ENCODE results near the gene EPOP. TPM values are rescaled to one million over a fixed set of nuclear protein-coding genes. Genes with fewer than 3 reads are reported as not detected.
A peak's percentile ranks its signal among the peaks of the same experiment; 100 is the strongest.

Gene EPOP
- total and polyA plus RNA-seq, 2 of the 13 experiments (the other 11 are each of a cell fraction or from before 2014, with no cell fraction given): 14.7 to 37.8 TPM

DNA sequence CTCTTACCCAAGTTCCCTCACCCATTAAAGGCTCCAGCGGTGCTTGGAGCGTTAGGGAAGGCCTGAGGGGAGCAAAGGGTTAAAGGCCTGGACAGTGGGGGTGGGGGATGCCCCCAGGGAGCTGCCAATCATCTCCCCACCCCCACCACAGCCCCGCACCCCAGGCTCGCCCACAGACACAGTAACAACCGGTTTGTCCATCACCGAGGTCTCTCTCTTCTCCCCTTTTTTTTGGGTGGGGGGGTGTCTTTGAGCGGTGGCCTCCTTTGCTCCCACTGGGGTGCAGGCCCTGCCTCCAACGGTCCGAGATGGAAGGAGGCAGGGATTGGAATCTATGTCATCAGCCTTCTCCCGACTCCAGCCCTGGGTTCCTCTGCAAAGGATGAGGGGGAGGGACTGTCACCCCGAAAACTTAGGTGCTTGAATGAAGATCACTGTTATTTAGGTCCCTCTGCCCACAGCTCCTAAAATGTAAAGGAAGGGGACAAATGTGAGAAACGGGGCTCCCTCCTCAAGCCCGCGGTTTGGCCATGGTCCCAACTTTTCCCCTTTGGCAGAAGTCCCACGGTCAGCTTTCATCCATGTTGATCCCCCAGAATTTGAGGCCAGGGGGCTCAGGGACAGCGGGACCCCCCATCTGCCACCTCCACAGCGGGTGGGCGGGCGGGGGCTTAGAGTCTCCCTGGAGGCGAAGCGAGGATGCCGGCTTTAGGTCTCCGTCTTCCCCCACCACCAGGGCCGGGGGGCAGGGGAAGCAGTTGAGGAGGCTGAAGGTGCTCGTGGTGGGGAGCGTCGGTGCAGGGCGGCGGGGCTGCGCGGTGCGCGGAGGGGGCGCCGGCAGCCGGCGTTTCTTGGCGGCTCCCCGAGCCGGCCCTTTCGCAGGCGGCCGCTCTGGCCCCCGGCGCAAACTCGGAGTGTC is 1.7 kb downstream of the EPOP start:
- in situ Hi-C loops (cut with HindIII; ENCODE audit: extremely low pct_ligation_motif_present, low pct_unique_long_range_greater_than_20kb): no loop called here
- Histone ChIP-seq H3K4me2 (ENCODE audit: low read depth, low read length) (peak overlapping the region; percentile 99), H4K20me1 (ENCODE audit: insufficient read depth, low read length) (peaks cover 7% of the 10 kb centered on the region), H3K4me3 (replicated peaks in 1 of 3; ENCODE audit: insufficient read depth in 1 of 3, low read depth in 2 of 3, low read length in 3 of 3) (peak overlapping the region; percentile 75 to 94 (median 89)), H3K9ac (ENCODE audit: insufficient read depth, low read depth, low read length) (peak overlapping the region; percentile 83), H3K36me3 (replicated peaks in 1 of 2; ENCODE audit: control insufficient read depth in 1 of 2, insufficient read depth in 2 of 2, low read length in 2 of 2) (no peaks in the 10 kb centered on the region), H2AFZ (ENCODE audit: low read length) (no peak overlapping the region), H3K27me3 (ENCODE audit: control insufficient read depth in 1 of 2, insufficient read depth in 2 of 2, low read length in 2 of 2) (peaks cover 7 to 25% of the 10 kb centered on the region in 2 experiments; a peak in 4 of 5 replicates), H3K79me2 (ENCODE audit: insufficient read depth, low read length) (peaks cover 14% of the 10 kb centered on the region), H3K4me1 (ENCODE audit: insufficient read depth, low read length) (peaks cover 80% of the 10 kb centered on the region), H3K27ac (ENCODE audit: extremely low read length, insufficient read depth, low read length) (no peak overlapping the region), H3K9me3 (ENCODE audit: low read length) (no peaks in the 10 kb centered on the region)
- intact Hi-C loops (cut with micrococcal nuclease; ENCODE audit: unreplicated experiment): no loop called here
- CTCF ChIA-PET (ENCODE audit: low intra/inter-chr PET ratio, low total read pairs): no interaction called here
- no peak for DNase-seq (ENCODE audit: low spot score)
- BruUV-seq (replicated peaks): no TSS peak
- no peak for ATAC-seq
- no peak for FAIRE-seq
- WGBS (ENCODE audit: low lambda C conversion rate): 14% methylated on average over 39 of the region's 46 CpGs
- POLR2A ChIA-PET: interaction anchor here (0.7 to 5.2 kb wide), 7 partner anchors 15 to 115 kb away, joined by 3 to 88 read pairs (median 4); partner anchors contain the start of gene MLLT6
- no peak for TF ChIP-seq SMAD1 (CRISPR knock-in tag; IDR thresholded peaks at IDR 0.05; ENCODE audit: borderline replicate concordance, low read depth)
- TF ChIP-seq, protein P1, sequence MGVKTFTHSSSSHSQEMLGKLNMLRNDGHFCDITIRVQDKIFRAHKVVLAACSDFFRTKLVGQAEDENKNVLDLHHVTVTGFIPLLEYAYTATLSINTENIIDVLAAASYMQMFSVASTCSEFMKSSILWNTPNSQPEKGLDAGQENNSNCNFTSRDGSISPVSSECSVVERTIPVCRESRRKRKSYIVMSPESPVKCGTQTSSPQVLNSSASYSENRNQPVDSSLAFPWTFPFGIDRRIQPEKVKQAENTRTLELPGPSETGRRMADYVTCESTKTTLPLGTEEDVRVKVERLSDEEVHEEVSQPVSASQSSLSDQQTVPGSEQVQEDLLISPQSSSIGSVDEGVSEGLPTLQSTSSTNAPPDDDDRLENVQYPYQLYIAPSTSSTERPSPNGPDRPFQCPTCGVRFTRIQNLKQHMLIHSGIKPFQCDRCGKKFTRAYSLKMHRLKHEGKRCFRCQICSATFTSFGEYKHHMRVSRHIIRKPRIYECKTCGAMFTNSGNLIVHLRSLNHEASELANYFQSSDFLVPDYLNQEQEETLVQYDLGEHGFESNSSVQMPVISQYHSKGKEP (CRISPR knock-in tag; IDR thresholded peaks at IDR 0.05): 0 out of 2 replicates have a peak, but pooled peaks have one; percentile 0
- 0 out of 2 replicates have a peak, but pooled peaks have one; percentile 14 for TF ChIP-seq MED13 (CRISPR knock-in tag; IDR thresholded peaks at IDR 0.05)
- TF ChIP-seq WIZ (CRISPR knock-in tag; IDR thresholded peaks at IDR 0.05): no peak
- no peak for TF ChIP-seq SMAD9 (CRISPR knock-in tag; IDR thresholded peaks at IDR 0.05)
- TF ChIP-seq ZNF205 (CRISPR knock-in tag; IDR thresholded peaks at IDR 0.05): no peak
- TF ChIP-seq ONECUT2 (CRISPR knock-in tag; IDR thresholded peaks at IDR 0.05): no peak
- TF ChIP-seq, protein P2, sequence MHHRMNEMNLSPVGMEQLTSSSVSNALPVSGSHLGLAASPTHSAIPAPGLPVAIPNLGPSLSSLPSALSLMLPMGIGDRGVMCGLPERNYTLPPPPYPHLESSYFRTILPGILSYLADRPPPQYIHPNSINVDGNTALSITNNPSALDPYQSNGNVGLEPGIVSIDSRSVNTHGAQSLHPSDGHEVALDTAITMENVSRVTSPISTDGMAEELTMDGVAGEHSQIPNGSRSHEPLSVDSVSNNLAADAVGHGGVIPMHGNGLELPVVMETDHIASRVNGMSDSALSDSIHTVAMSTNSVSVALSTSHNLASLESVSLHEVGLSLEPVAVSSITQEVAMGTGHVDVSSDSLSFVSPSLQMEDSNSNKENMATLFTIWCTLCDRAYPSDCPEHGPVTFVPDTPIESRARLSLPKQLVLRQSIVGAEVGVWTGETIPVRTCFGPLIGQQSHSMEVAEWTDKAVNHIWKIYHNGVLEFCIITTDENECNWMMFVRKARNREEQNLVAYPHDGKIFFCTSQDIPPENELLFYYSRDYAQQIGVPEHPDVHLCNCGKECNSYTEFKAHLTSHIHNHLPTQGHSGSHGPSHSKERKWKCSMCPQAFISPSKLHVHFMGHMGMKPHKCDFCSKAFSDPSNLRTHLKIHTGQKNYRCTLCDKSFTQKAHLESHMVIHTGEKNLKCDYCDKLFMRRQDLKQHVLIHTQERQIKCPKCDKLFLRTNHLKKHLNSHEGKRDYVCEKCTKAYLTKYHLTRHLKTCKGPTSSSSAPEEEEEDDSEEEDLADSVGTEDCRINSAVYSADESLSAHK (CRISPR knock-in tag; IDR thresholded peaks at IDR 0.05; ENCODE audit: borderline replicate concordance): no peak
- 0 out of 2 replicates have a peak, but pooled peaks have one; percentile 39 for TF ChIP-seq ZZZ3 (CRISPR knock-in tag; IDR thresholded peaks at IDR 0.05; ENCODE audit: borderline replicate concordance)
- TF ChIP-seq ZNF746 (CRISPR knock-in tag; IDR thresholded peaks at IDR 0.05): no peak
- TF ChIP-seq ZNF572 (CRISPR knock-in tag; IDR thresholded peaks at IDR 0.05): 0 out of 2 replicates have a peak, but pooled peaks have one; percentile 19
- TF ChIP-seq, protein P3, sequence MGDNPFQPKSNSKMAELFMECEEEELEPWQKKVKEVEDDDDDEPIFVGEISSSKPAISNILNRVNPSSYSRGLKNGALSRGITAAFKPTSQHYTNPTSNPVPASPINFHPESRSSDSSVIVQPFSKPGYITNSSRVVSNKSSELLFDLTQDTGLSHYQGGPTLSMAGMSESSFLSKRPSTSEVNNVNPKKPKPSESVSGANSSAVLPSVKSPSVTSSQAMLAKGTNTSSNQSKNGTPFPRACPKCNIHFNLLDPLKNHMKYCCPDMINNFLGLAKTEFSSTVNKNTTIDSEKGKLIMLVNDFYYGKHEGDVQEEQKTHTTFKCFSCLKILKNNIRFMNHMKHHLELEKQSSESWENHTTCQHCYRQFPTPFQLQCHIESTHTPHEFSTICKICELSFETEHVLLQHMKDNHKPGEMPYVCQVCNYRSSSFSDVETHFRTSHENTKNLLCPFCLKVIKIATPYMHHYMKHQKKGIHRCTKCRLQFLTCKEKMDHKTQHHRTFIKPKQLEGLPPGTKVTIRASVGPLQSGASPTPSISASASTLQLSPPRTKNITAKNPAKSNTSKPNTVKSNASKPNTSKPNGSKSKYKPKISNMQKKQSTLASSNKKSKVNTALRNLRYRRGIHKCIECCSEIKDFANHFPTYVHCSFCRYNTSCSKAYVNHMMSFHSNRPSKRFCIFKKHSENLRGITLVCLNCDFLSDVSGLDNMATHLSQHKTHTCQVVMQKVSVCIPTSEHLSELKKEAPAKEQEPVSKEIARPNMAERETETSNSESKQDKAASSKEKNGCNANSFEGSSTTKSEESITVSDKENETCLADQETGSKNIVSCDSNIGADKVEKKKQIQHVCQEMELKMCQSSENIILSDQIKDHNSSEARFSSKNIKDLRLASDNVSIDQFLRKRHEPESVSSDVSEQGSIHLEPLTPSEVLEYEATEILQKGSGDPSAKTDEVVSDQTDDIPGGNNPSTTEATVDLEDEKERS (CRISPR knock-in tag; IDR thresholded peaks at IDR 0.05): no peak
- TF ChIP-seq BRCA1 (CRISPR knock-in tag; IDR thresholded peaks at IDR 0.05): no peak
- no peak for TF ChIP-seq KAT8 (CRISPR knock-in tag; IDR thresholded peaks at IDR 0.05)
